Smooth muscle cell of the brain vasculature (primary cell): ENCODE measurements around the gene CHST4.
"Not testable (repeated sequence)": the region's sequence is repeated elsewhere in the genome, so short reads cannot be mapped to it uniquely, and the experiment has no call there.

ENCODE experiments used
- DNase-seq: peaks from one replicate; pipeline ENCODE4 v3.0.0-alpha.2; 2012; ENCODE audit warnings: low read depth, low spot score

The CHST4 gene

GRCh38 chr16:71569621-71570020 lies 43.4 kb downstream of the CHST4 start:
- DNase-seq = no peak

- DNase-seq = no peak
Observed at GRCh38 chr16:71570144-71570543, 43.9 kb downstream of the CHST4 start.

- no peak for DNase-seq
Observed at GRCh38 chr16:71572497-71573116, 46.4 kb downstream of the CHST4 start.

- no peak for DNase-seq
Observed at GRCh38 chr16:71573387-71574094, 47.3 kb downstream of the CHST4 start.

GRCh38 chr16:71574702-71575101 lies 48.5 kb downstream of the CHST4 start:
- no peak for DNase-seq

- DNase-seq = no peak
Observed at GRCh38 chr16:71576971-71577370, 50.7 kb downstream of the CHST4 start, which contains the start of gene TAT. Gene TAT (minus strand): TSS chr16:71577092. CDS start chr16:71576415, 677 bp downstream.

- DNase-seq = not testable (repeated sequence)
Observed at GRCh38 chr16:71582553-71582848, 56.3 kb downstream of the CHST4 start.

- no peak for DNase-seq
Observed at GRCh38 chr16:71584543-71585317, 58.5 kb downstream of the CHST4 start.

- DNase-seq = no peak
Observed at GRCh38 chr16:71585318-71585703, 59.1 kb downstream of the CHST4 start.
